ENCODE results near the gene CLCN7.

Gene CLCN7

GRCh38 chr16:1519831-1520230 lies 45.0 kb upstream of the CLCN7 start:
- Histone ChIP-seq H3K4me2 (no peak overlapping the region), H3K27me3 (ENCODE audit: insufficient read depth, low read depth) (no peaks in the 10 kb centered on the region; the same call in 1 of the 2 replicates), H3K36me3 (ENCODE audit: insufficient read depth) (no peaks in the 10 kb centered on the region), H3K27ac (no peak overlapping the region), H3K4me3 (IDR thresholded peaks at IDR 0.05; ENCODE audit: insufficient read depth, low read depth, low read length) (no peak overlapping the region), H3K9ac (no peak overlapping the region), H2AFZ (ENCODE audit: low read depth) (no peak overlapping the region), H3K4me1 (ENCODE audit: low read depth, poor library complexity, severe bottlenecking) (no peaks in the 10 kb centered on the region), H4K20me1 (ENCODE audit: insufficient read depth) (no peaks in the 10 kb centered on the region), H3K79me2 (ENCODE audit: insufficient read depth, low read depth) (no peaks in the 10 kb centered on the region)
- TF ChIP-seq, protein P1, sequence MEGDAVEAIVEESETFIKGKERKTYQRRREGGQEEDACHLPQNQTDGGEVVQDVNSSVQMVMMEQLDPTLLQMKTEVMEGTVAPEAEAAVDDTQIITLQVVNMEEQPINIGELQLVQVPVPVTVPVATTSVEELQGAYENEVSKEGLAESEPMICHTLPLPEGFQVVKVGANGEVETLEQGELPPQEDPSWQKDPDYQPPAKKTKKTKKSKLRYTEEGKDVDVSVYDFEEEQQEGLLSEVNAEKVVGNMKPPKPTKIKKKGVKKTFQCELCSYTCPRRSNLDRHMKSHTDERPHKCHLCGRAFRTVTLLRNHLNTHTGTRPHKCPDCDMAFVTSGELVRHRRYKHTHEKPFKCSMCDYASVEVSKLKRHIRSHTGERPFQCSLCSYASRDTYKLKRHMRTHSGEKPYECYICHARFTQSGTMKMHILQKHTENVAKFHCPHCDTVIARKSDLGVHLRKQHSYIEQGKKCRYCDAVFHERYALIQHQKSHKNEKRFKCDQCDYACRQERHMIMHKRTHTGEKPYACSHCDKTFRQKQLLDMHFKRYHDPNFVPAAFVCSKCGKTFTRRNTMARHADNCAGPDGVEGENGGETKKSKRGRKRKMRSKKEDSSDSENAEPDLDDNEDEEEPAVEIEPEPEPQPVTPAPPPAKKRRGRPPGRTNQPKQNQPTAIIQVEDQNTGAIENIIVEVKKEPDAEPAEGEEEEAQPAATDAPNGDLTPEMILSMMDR (conservative IDR thresholded peaks at IDR 0.05; ENCODE audit: low read depth, low read length) = no peak

- Histone ChIP-seq H3K36me3 (ENCODE audit: insufficient read depth) (no peaks in the 10 kb centered on the region), H3K4me2 (no peak overlapping the region), H3K27ac (no peak overlapping the region), H2AFZ (ENCODE audit: low read depth) (no peak overlapping the region), H4K20me1 (ENCODE audit: insufficient read depth) (no peaks in the 10 kb centered on the region), H3K4me3 (IDR thresholded peaks at IDR 0.05; ENCODE audit: insufficient read depth, low read depth, low read length) (no peak overlapping the region), H3K4me1 (ENCODE audit: low read depth, poor library complexity, severe bottlenecking) (no peaks in the 10 kb centered on the region), H3K27me3 (ENCODE audit: insufficient read depth, low read depth) (no peaks in the 10 kb centered on the region; the same call in 1 of the 2 replicates), H3K9ac (no peak overlapping the region), H3K79me2 (ENCODE audit: insufficient read depth, low read depth) (no peaks in the 10 kb centered on the region)
- TF ChIP-seq, protein P1 (conservative IDR thresholded peaks at IDR 0.05; ENCODE audit: low read depth, low read length) = no peak
These were observed 43.9 kb upstream of the CLCN7 start for GRCh38 chr16:1518626-1519135.

DNA sequence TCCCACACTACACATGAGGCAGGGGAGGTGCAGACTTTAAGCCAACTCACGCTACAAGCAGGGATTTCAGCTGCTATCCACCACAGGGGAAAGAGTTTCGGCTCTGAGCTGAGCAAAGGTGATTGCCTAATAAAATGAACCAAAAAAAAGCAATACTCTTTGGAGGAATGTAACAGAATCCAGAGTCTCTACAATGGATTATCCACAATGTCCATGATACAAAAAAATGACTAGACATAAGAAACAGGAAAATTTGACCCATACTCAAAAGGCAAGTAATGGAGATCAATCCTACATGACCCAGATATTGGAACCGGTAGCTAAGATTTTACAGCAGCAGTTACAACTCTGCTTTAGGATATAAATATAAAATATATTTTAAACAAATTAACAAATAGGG lies 39.7 kb upstream of the CLCN7 start:
- H3K79me2 ChIP-seq (ENCODE audit: insufficient read depth, low read depth) = no peaks in the 10 kb centered on the region
- no peaks in the 10 kb centered on the region for H3K4me1 ChIP-seq (ENCODE audit: low read depth, poor library complexity, severe bottlenecking)
- no peak overlapping the region for H3K27ac ChIP-seq
- TF ChIP-seq, protein P1 (conservative IDR thresholded peaks at IDR 0.05; ENCODE audit: low read depth, low read length) = no peak
- no peak overlapping the region for H3K4me2 ChIP-seq
- H3K4me3 ChIP-seq (IDR thresholded peaks at IDR 0.05; ENCODE audit: insufficient read depth, low read depth, low read length) = no peak overlapping the region
- H3K36me3 ChIP-seq (ENCODE audit: insufficient read depth) = no peaks in the 10 kb centered on the region
- H2AFZ ChIP-seq (ENCODE audit: low read depth) = no peak overlapping the region
- no peak overlapping the region for H3K9ac ChIP-seq
- H3K27me3 ChIP-seq (ENCODE audit: insufficient read depth, low read depth) = no peaks in the 10 kb centered on the region
- no peaks in the 10 kb centered on the region for H4K20me1 ChIP-seq (ENCODE audit: insufficient read depth)

DNA sequence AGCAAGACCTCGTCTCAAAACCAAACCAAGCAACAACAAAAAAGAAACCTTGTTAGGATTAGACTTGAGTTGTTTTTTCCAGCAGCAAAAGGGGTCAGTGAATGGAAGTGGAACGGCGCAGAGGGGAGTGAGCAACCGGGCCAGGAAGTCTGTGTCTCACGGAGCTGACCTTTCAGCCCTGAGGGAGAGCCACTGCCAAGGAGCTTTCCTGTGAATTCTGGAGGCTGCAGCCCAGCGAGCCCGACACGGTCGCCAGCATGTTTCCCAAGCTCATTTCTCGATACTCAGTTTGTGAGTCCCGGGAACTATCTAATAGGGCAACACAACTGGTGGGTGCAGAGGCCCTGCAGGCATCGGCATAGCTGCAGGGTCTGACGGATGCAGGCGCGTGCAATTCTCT lies 37.9 kb upstream of the CLCN7 start:
- Histone ChIP-seq H3K4me2 (no peak overlapping the region), H3K27ac (no peak overlapping the region), H3K4me3 (IDR thresholded peaks at IDR 0.05; ENCODE audit: insufficient read depth, low read depth, low read length) (no peak overlapping the region), H3K27me3 (ENCODE audit: insufficient read depth, low read depth) (no peaks in the 10 kb centered on the region), H3K79me2 (ENCODE audit: insufficient read depth, low read depth) (no peaks in the 10 kb centered on the region), H3K36me3 (ENCODE audit: insufficient read depth) (no peaks in the 10 kb centered on the region), H2AFZ (ENCODE audit: low read depth) (no peak overlapping the region), H3K9ac (no peak overlapping the region), H4K20me1 (ENCODE audit: insufficient read depth) (no peaks in the 10 kb centered on the region), H3K4me1 (ENCODE audit: low read depth, poor library complexity, severe bottlenecking) (no peaks in the 10 kb centered on the region)
- TF ChIP-seq, protein P1 (conservative IDR thresholded peaks at IDR 0.05; ENCODE audit: low read depth, low read length) = no peak

Data from KMS-11 (cell line).